Testis (tissue), 2 donors: ENCODE data around the gene SPOUT1.

ENCODE experiments used
- CTCF ChIP-seq, 3 experiments: fragments of 450-650 bp in 2 of 3; fragments of 200-600 bp in 1 of 3; sonication (generic) in 1 of 3; IDR thresholded peaks; one replicate each; pipeline ENCODE4 v1.5.1; 2016 to 2019; ENCODE audit warnings: antibody characterized with exemption in 3 of 3, mild to moderate bottlenecking in 2 of 3, moderate library complexity in 1 of 3
- POLR2A ChIP-seq: fragments of 450-650 bp; IDR thresholded peaks from one replicate; pipeline ENCODE4 v1.6.1; 2017; ENCODE audit warnings: antibody characterized with exemption, mild to moderate bottlenecking, moderate library complexity

- no peak for TF ChIP-seq POLR2A
- TF ChIP-seq CTCF (IDR thresholded peaks at IDR 0.05) = no peak
Measured at GRCh38 chr9:128824911-128825310, 4.7 kb downstream of the SPOUT1 start.
